DOHH2 (cell line): ENCODE results near the gene EPHB1.

Experiments
- EZH2phosphoT487 ChIP-seq: fragments of 200-600 bp; sonication (generic); IDR thresholded peaks from 2 replicates; pipeline ENCODE4 v1.6.1; 2017; ENCODE audit warnings: borderline replicate concordance, mild to moderate bottlenecking, antibody characterized with exemption, low read length, moderate library complexity, mixed read lengths
- TF ChIP-seq, protein P1 (sequence below): fragments of 200-600 bp; sonication (generic); IDR thresholded peaks from one replicate; pipeline ENCODE4 v1.5.1; 2014; ENCODE audit warnings: antibody characterized with exemption, mild to moderate bottlenecking, low read depth, low read length; ENCODE audit not compliant: poor library complexity, severe bottlenecking

DNA sequence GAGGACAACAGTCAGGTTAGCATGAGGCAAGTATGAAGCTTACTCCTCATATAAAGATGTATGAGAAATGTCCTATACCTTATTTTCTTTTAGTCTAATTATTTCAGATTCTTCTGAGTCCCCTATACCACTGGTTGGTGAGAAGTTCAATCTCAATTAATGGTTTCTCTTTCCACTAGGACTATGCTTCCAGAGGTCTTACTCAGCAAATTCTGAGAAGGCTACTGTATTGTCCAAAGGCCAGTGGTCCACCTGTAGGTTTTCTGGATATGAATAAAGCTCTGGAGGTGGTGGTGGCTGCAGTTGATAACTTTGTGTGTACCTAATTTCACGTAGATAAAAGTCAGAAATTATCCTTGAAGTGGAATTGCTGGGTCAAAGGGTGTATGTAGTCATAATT is 149.4 kb downstream of the EPHB1 start:
- TF ChIP-seq, protein P1, sequence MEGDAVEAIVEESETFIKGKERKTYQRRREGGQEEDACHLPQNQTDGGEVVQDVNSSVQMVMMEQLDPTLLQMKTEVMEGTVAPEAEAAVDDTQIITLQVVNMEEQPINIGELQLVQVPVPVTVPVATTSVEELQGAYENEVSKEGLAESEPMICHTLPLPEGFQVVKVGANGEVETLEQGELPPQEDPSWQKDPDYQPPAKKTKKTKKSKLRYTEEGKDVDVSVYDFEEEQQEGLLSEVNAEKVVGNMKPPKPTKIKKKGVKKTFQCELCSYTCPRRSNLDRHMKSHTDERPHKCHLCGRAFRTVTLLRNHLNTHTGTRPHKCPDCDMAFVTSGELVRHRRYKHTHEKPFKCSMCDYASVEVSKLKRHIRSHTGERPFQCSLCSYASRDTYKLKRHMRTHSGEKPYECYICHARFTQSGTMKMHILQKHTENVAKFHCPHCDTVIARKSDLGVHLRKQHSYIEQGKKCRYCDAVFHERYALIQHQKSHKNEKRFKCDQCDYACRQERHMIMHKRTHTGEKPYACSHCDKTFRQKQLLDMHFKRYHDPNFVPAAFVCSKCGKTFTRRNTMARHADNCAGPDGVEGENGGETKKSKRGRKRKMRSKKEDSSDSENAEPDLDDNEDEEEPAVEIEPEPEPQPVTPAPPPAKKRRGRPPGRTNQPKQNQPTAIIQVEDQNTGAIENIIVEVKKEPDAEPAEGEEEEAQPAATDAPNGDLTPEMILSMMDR: no peak
- TF ChIP-seq EZH2phosphoT487: no peak
